Measurements from ENCODE around the gene BUB1.

BUB1 gene

GRCh38 chr2:110674620-110675555 is 3.0 kb downstream of the BUB1 start:
- no peaks in the 10 kb centered on the region for H3K9me3 Mint-ChIP-seq
- H3K27ac Mint-ChIP-seq: peak overlapping the region; percentile 79
- H3K36me3 Mint-ChIP-seq (ENCODE audit: low read depth): peaks cover 22% of the 10 kb centered on the region
- no peaks in the 10 kb centered on the region for H3K27me3 Mint-ChIP-seq (ENCODE audit: low read depth, poor library complexity)
- no peak for DNase-seq
- no peak for TF ChIP-seq CTCF (IDR thresholded peaks at IDR 0.05)
- H3K4me3 Mint-ChIP-seq: peak overlapping the region; percentile 62
- H3K4me1 Mint-ChIP-seq: peaks cover 48% of the 10 kb centered on the region

GRCh38 chr2:110673201-110673600 is 4.7 kb downstream of the BUB1 start:
- no peak for DNase-seq
- H3K27ac Mint-ChIP-seq: no peak overlapping the region
- TF ChIP-seq CTCF (IDR thresholded peaks at IDR 0.05): no peak
- H3K9me3 Mint-ChIP-seq: no peaks in the 10 kb centered on the region
- no peak overlapping the region for H3K4me3 Mint-ChIP-seq
- H3K4me1 Mint-ChIP-seq: peaks cover 32% of the 10 kb centered on the region
- peaks cover 36% of the 10 kb centered on the region for H3K36me3 Mint-ChIP-seq (ENCODE audit: low read depth)
- H3K27me3 Mint-ChIP-seq (ENCODE audit: low read depth, poor library complexity): no peaks in the 10 kb centered on the region

GRCh38 chr2:110670826-110671225 is 7.0 kb downstream of the BUB1 start:
- TF ChIP-seq CTCF (IDR thresholded peaks at IDR 0.05): no peak
- H3K9me3 Mint-ChIP-seq: no peaks in the 10 kb centered on the region
- H3K27ac Mint-ChIP-seq: no peak overlapping the region
- no peak for DNase-seq
- H3K4me1 Mint-ChIP-seq: peaks cover 12% of the 10 kb centered on the region
- H3K4me3 Mint-ChIP-seq: no peak overlapping the region
- no peaks in the 10 kb centered on the region for H3K27me3 Mint-ChIP-seq (ENCODE audit: low read depth, poor library complexity)
- H3K36me3 Mint-ChIP-seq (ENCODE audit: low read depth): peaks cover 54% of the 10 kb centered on the region

GRCh38 chr2:110669079-110669478 is 8.8 kb downstream of the BUB1 start:
- H3K4me1 Mint-ChIP-seq: no peaks in the 10 kb centered on the region
- H3K9me3 Mint-ChIP-seq: no peaks in the 10 kb centered on the region
- H3K27ac Mint-ChIP-seq: no peak overlapping the region
- no peak for TF ChIP-seq CTCF (IDR thresholded peaks at IDR 0.05)
- H3K27me3 Mint-ChIP-seq (ENCODE audit: low read depth, poor library complexity): no peaks in the 10 kb centered on the region
- DNase-seq: no peak
- no peak overlapping the region for H3K4me3 Mint-ChIP-seq
- H3K36me3 Mint-ChIP-seq (ENCODE audit: low read depth): peaks cover 69% of the 10 kb centered on the region

- H3K4me3 Mint-ChIP-seq: no peak overlapping the region
- H3K9me3 Mint-ChIP-seq: no peaks in the 10 kb centered on the region
- TF ChIP-seq CTCF (IDR thresholded peaks at IDR 0.05): no peak
- H3K4me1 Mint-ChIP-seq: peaks cover 5% of the 10 kb centered on the region
- DNase-seq: no peak
- H3K27ac Mint-ChIP-seq: no peak overlapping the region
- peaks cover 70% of the 10 kb centered on the region for H3K36me3 Mint-ChIP-seq (ENCODE audit: low read depth)
- no peaks in the 10 kb centered on the region for H3K27me3 Mint-ChIP-seq (ENCODE audit: low read depth, poor library complexity)
These were observed 10.8 kb downstream of the BUB1 start for GRCh38 chr2:110667071-110667470.

GRCh38 chr2:110664135-110664534 is 13.7 kb downstream of the BUB1 start:
- Mint-ChIP-seq H3K9me3 (no peaks in the 10 kb centered on the region), H3K4me3 (no peak overlapping the region), H3K27me3 (ENCODE audit: low read depth, poor library complexity) (no peaks in the 10 kb centered on the region), H3K27ac (peak overlapping the region; percentile 30), H3K4me1 (peaks cover 5% of the 10 kb centered on the region), H3K36me3 (ENCODE audit: low read depth) (peaks cover 75% of the 10 kb centered on the region)
- no peak for TF ChIP-seq CTCF (IDR thresholded peaks at IDR 0.05)
- DNase-seq: no peak
